Activated CD8-positive, alpha-beta memory T cell treated with anti-CD3 and anti-CD28 coated beads, Interleukin-2, amount 50 U/mL, for 48 hours (primary cell): ENCODE data around the gene AGPAT1.
"Not testable (repeated sequence)": the region's sequence is repeated elsewhere in the genome, so short reads cannot be mapped to it uniquely, and the experiment has no call there.

Source experiments
- DNase-seq: peaks from one replicate; pipeline ENCODE4 v3.0.0-alpha.2; 2020

AGPAT1 gene, protein sequence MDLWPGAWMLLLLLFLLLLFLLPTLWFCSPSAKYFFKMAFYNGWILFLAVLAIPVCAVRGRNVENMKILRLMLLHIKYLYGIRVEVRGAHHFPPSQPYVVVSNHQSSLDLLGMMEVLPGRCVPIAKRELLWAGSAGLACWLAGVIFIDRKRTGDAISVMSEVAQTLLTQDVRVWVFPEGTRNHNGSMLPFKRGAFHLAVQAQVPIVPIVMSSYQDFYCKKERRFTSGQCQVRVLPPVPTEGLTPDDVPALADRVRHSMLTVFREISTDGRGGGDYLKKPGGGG

DNA sequence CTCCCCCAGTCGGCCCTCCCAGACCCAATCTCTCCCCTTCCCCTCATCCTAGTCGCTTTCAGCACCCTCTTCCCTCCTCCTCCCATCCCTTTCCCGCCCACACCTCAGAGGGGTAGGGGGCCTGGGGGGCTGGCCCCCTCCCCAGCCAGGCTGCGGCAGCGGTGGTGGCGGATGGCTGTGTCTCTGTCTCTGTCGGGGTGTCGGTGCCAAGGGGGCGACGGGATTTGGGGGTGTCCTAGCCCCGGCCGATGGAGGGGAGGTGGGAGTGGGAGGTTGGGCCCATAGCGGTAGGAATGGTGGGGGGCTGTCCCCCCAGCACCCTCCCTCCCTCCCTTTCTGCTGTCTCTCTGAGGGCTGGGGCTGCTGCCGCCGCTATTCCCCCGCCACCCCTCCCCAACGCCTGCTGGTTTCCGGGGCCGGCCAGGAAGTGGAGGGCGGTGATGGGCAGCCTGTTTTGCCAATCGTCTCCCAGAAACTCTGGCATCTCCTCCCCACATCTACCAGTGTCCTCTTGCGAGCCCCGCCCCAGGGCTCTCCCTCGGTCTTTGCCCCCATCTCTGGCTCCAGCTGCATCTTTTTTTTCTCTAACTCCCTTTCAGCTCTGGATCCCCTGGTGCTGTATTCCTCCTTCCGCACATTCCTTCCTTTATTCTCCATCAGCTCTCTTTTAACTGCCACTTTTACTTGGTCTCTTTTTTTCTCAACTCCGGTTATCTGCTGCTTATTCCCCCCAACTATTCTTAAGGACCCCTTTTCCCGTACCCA is at the start of gene AGPAT1:
AGPAT1 (minus strand) TSS at position 374 of the 765 bp plus-strand sequence. CDS start 4,588 bp downstream, outside the sequence.
- DNase-seq, result peak; percentile 97

DNA sequence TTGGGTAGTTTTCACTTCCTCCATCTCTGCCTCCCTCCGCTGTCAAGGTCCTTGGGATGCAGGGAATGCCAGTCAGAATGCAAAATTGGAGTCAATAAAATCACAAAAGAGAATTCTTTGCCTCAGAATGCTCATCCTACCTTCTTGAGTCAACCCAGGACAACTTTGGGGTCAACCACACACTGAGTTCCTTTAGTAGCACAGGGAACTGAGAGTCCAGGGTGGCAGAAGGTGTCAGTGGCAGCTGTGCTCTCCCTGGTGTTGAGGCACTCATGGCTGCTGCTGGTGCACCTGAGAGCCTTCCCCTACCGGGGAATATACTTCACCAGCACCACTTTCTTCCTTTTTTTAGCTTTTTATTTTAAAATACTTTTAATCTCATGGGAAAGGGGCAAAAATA is 48.8 kb upstream of the AGPAT1 start:
- no peak for DNase-seq

DNA sequence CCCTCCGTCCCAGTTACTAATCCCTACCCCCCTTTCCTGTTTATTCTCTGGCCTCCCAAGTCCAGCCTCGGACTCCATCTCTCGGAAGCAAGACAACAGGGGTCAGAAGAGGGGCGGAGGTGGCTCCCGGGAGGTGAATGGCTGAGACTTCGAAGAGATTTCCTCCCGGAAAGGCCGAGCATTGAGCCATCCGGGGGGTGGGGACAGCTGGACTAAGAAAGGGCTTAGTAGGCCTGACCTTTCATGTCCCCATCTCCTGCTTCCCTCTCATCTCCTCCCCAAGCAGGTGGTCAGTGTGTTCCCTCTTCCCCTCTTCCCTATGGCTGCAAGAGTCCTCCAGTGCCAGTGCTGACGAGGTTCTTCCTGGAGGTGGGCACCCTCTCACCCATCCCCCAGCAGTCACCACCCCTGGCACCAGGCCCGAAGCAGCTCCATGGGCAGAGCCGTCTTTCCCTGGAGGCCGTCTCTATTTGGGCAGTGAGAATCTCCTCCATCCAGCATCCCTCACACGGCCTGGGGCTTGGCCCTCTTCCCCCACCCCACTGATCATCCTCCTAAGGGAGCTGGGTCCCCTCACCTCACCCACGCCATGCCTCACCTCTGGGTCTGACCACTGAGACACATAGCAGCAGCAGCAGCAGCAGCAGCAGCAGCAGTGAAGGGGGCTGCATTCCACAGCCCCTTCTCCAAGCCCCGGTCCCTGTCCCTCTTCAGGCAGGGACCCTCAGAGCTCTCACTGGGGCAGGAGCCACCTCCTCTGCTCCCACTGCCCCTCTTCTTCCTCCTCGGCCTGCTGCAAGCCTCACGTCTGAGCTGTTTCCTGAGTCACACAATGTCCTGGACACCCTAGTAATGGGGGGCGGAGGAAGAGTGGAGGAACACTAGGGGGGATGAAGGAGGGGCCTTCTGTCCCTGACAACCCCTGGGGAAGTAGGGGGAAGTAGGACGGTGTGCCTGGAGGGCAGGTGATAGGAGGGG is 47.7 kb upstream of the AGPAT1 start, which contains the start of gene NOTCH4:
NOTCH4 (minus strand) TSS at position 810 of the 978 bp plus-strand sequence; CDS start at position 671, 139 bp downstream.
- no peak for DNase-seq

- DNase-seq, result no peak
These were observed 46.7 kb upstream of the AGPAT1 start for GRCh38 chr6:32222333-32223230.

DNA sequence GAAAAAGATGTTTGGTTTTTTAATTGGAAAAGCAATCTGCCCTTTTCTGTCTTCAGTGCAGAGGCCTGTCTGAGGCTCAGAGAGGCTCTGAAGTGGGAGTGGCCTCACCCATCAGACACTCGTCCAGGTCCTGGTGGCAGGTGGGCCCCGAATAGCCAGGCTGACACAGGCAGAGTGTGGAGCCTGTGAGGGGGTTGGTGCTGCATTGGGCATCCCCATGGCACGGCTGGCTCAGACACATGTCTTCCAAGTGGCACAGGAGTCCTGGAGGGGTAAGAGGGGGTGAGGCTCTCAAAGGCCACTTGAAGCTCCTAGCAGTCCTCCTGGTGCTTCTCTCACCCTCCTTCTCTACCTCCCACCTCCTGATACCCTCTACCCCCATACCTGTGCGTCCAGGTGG is 44.1 kb upstream of the AGPAT1 start:
- DNase-seq, result no peak

GRCh38 chr6:32218167-32218566 is 42.3 kb upstream of the AGPAT1 start:
- no peak for DNase-seq

- no peak for DNase-seq
These were observed 41.1 kb upstream of the AGPAT1 start for GRCh38 chr6:32216998-32217397.

DNA sequence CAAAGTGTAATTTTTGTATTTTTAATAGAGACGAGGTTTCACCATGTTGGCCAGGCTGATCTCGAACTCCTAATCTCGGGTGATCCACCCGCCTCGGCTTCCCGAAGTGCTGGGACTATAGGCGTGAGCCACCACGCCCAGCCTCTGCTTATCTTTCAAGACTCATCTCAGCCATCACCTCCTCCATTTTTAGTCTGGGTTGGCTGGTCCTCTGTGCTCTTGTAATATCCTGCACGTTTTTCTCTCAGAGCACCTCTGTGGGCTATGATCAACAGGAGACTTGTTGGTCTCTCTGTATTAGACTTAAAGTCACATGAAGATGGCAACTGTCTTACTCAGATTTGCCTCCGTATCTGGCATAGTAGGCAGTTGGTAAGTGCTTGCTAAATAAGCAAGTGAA is 40.4 kb upstream of the AGPAT1 start:
- DNase-seq, result no peak

DNA sequence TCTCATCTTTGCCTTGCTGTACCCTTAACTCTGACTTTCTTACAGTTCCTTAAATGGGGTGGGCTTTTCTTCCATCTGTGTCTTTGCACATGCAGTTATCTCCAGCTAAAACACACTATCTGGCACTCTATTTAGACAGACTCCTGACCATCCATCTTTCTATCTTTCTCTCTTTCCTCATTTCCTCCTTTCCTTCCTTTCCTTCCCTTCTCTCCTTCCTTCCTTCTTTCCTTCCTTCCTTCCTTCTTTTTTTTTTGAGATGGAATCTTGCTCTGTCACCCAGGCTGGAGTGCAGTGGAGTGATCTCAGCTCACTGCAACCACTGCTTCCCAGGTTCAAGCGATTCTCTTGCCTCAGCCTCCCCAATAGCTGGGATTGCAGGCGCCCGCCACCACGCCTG is 39.7 kb upstream of the AGPAT1 start:
- DNase-seq, result no peak

DNA sequence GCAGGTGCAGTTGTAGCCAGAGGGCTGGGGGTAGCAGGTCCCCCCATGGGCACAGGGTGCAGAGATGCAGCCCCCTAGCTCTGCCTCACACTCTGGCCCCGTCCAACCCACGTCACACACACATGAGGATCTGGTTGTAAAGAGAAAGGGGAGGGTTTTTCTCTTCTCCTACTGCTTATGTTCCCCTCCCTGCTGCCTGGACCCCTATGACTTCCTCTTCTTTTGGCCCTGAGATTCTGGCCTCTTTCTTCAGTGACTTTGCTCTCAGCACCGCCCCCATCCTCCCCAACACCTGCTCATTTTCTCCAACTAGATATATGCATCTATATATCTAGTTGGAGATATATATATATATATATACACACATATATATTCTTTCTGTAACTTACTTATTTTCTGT is 38.2 kb upstream of the AGPAT1 start:
- no peak for DNase-seq

DNA sequence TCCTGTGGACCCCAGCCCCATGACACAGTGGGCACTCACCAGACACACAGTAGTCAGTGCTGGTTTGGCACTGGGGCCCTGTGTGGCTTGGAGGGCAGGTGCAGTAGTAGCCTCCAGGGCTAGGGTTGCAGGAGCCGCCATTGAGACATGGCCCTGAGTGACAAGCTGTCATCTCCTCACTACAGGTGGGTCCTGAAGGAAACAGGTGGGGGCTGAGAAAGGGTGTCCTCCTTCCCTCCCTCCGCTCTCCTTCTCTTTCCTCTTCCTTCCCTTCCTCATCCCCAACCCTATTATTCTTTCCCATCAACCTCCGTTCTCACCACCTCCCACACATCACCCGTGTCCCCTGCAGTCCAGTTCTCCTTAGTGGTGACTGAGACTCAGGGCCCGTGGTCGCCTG is 37.8 kb upstream of the AGPAT1 start:
- no peak for DNase-seq

GRCh38 chr6:32212076-32212760 is 36.3 kb upstream of the AGPAT1 start:
- DNase-seq, result no peak

DNA sequence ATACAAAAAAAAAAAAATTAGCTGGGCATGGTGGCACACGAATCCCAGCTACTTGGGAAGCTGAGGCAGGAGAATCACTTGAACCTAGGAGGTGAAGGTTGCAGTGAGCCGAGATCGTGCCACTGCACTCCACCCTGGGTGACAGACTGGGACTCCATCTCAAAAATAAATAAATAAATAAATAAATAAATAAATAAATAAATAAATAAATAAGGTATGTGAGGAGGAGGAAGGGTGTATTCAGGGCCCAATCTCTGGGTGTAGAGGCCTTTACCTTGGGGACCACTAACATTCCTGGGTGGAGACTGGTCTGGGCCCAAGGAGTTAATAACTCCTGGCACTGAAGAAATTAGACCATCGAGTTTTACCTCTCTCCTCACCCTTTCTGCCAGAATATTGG is 35.5 kb upstream of the AGPAT1 start:
- not testable (repeated sequence) for DNase-seq

DNA sequence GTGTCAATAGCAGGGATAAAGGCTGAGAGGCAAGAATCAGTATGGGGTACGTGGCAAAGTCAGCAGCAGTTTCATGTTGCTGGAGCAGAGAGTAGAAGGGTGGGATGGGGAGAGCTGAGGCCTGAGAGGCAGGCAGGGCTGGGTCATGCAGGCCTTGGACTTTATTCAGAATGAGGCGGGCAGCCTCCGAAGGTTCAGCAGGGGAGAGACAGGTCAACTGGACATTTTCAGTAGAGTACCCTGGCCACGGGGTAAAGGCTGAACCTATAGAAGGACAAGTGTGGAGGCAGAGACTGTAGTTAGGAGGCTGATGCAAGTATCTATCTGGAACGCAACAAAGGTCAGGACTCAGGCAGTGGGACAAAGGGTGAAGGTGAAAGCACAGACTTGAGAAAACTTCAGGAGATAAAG is 34.3 kb upstream of the AGPAT1 start:
- no peak for DNase-seq

GRCh38 chr6:32208996-32209395 is 33.1 kb upstream of the AGPAT1 start:
- no peak for DNase-seq

GRCh38 chr6:32204268-32204715 is 28.4 kb upstream of the AGPAT1 start:
- no peak for DNase-seq

GRCh38 chr6:32203426-32204267 is 27.8 kb upstream of the AGPAT1 start:
- no peak for DNase-seq

GRCh38 chr6:32202186-32202585 is 26.3 kb upstream of the AGPAT1 start:
- DNase-seq, result no peak

DNA sequence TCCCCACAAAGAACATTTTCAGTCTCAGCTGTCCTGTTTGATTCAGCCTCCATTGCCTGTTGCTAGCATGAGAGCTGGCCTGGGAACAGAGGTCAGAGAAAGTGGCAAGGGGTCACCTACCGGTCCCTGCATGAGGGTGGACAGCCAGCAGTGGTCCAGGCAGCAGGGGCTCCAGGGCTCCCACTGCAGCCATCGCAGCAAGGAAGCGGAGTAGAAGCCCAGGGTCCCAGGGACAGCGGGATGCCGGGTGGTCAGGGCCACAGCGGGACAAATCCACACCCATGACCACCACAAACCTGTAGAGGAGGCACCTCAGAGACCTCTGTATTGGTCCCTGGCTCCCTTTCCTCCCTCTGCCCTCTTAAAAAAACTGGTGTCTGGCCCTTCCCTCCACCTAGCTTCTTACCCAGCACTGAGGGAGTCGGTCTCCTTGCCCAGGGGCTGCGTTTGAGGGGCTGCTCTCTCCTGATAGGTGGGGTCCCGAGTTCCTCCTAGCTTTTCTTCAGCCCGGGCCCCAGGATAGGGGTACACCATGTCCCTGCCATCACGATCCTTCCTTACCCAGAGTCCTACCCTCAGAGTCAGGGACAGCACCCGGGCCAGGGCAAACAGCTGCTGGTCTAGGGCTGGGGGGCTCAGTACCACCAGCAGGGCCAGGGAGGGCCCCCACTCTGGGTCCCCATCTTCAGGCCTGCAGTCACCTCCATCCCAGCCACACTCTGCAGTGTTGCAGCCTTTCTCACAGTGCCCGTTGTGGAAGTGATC is 25.0 kb upstream of the AGPAT1 start:
- no peak for DNase-seq

GRCh38 chr6:32198866-32199265 is 23.0 kb upstream of the AGPAT1 start:
- no peak for DNase-seq
